ENCODE data around the gene AARS2. TPM values are rescaled to one million over a fixed set of nuclear protein-coding genes. Genes with fewer than 3 reads are reported as not detected.
"Not testable (repeated sequence)": the region's sequence is repeated elsewhere in the genome, so short reads cannot be mapped to it uniquely, and the experiment has no call there.

The AARS2 gene
- total RNA-seq, 3 donors from 2014 or later = 12.5 to 21.1 (median 15.9) TPM

GRCh38 chr6:44353336-44353735 lies 40.2 kb upstream of the AARS2 start:
- no peaks in the 10 kb centered on the region for H3K36me3 ChIP-seq (ENCODE audit: low read depth)
- intact Hi-C loops (cut with DNase I, micrococcal nuclease) = no loop called here
- no peaks in the 10 kb centered on the region for H3K4me1 ChIP-seq (ENCODE audit: low read depth)
- H3K4me3 ChIP-seq = no peak overlapping the region
- TF ChIP-seq CTCF (IDR thresholded peaks at IDR 0.05) = no peak
- no peaks in the 10 kb centered on the region for H3K9me3 ChIP-seq
- peak; percentile 91 for ATAC-seq
- peak in 1 of 3 donors; percentile 46 for DNase-seq

GRCh38 chr6:44352259-44352658 lies 39.1 kb upstream of the AARS2 start:
- Histone ChIP-seq H3K36me3 (ENCODE audit: low read depth) (no peaks in the 10 kb centered on the region), H3K4me3 (no peak overlapping the region), H3K4me1 (ENCODE audit: low read depth) (no peaks in the 10 kb centered on the region), H3K9me3 (no peaks in the 10 kb centered on the region)
- TF ChIP-seq CTCF (IDR thresholded peaks at IDR 0.05) = no peak
- intact Hi-C loops (cut with DNase I, micrococcal nuclease) = no loop called here
- DNase-seq = no peak
- no peak for ATAC-seq

GRCh38 chr6:44350650-44350994 lies 37.5 kb upstream of the AARS2 start:
- intact Hi-C loops (cut with DNase I, micrococcal nuclease); H3K4me3 ChIP-seq; H3K4me1 ChIP-seq (ENCODE audit: low read depth); H3K36me3 ChIP-seq (ENCODE audit: low read depth); DNase-seq; H3K9me3 ChIP-seq; ATAC-seq: not testable (repeated sequence)

- TF ChIP-seq CTCF (IDR thresholded peaks at IDR 0.05) = no peak
- intact Hi-C loops (cut with DNase I, micrococcal nuclease) = no loop called here
- no peaks in the 10 kb centered on the region for H3K4me1 ChIP-seq (ENCODE audit: low read depth)
- H3K36me3 ChIP-seq (ENCODE audit: low read depth) = no peaks in the 10 kb centered on the region
- DNase-seq = no peak
- ATAC-seq = no peak
- H3K4me3 ChIP-seq = no peak overlapping the region
- no peaks in the 10 kb centered on the region for H3K9me3 ChIP-seq
Measured at GRCh38 chr6:44349904-44350649, 36.9 kb upstream of the AARS2 start.

GRCh38 chr6:44346818-44347217 lies 33.7 kb upstream of the AARS2 start:
- H3K9me3 ChIP-seq; intact Hi-C loops (cut with DNase I, micrococcal nuclease); H3K4me1 ChIP-seq (ENCODE audit: low read depth); DNase-seq; H3K36me3 ChIP-seq (ENCODE audit: low read depth); ATAC-seq; H3K4me3 ChIP-seq: not testable (repeated sequence)

- DNase-seq (no peak), ATAC-seq (no peak)
- no peak for TF ChIP-seq CTCF (IDR thresholded peaks at IDR 0.05)
- Histone ChIP-seq H3K4me1 (ENCODE audit: low read depth) (no peaks in the 10 kb centered on the region), H3K4me3 (no peak within 1 kb of the TSS), H3K36me3 (ENCODE audit: low read depth) (no peaks in the 10 kb centered on the region), H3K9me3 (no peaks in the 10 kb centered on the region)
- intact Hi-C loops (cut with DNase I, micrococcal nuclease) = no loop called here
Measured at GRCh38 chr6:44342489-44342888, 29.3 kb upstream of the AARS2 start, which contains the start of gene SPATS1. SPATS1 (plus strand) TSS chr6:44342650; CDS start chr6:44343096, 446 bp downstream.

GRCh38 chr6:44342052-44342451 lies 28.9 kb upstream of the AARS2 start:
- no peaks in the 10 kb centered on the region for H3K36me3 ChIP-seq (ENCODE audit: low read depth)
- H3K4me3 ChIP-seq = no peak overlapping the region
- no peaks in the 10 kb centered on the region for H3K4me1 ChIP-seq (ENCODE audit: low read depth)
- no peaks in the 10 kb centered on the region for H3K9me3 ChIP-seq
- no peak for ATAC-seq
- DNase-seq = no peak
- no peak for TF ChIP-seq CTCF (IDR thresholded peaks at IDR 0.05)
- intact Hi-C loops (cut with DNase I, micrococcal nuclease) = no loop called here

Data from mucosa of descending colon (tissue), 3 donors.